Endometrium (tissue), 2 donors: ENCODE results near the gene CPNE6.
"Not testable (repeated sequence)": the region's sequence is repeated elsewhere in the genome, so short reads cannot be mapped to it uniquely, and the experiment has no call there.

Experiments used
- FAIRE-seq: peaks from 2 replicates; lab custom pipeline; 2012; peaks lifted over from hg19 to GRCh38; lab: Jason Lieb, UNC
- donor health status: control.
- donor health status: control.

CPNE6 gene

DNA sequence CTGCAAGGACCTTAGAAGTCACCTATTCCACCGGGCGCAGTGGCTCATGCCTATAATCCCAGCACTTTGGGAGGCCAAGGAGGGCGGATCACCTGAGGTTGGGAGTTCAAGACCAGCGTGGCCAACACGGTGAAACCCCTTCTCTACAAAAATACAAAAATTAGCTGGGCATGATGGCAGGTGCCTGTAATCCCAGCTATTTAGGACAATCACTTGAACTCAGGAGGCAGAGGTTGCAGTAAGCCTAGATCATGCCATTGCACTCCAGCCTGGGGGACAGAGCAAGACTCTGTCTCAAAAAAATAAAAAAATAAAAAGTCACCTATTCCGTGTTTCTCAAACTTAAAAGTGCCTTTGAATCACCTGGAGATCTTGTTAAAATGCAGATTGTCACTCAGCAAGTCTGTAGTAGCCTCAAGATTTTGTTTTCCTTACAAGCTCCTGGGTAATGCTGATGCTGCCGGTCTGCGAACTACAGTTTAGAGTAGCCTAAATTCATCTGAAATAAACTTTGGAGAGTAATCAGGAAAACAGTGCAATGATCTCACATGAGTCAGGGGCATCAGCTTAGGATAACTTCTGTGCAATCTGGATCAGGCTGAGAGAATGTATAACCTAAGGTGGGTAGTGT is 34.4 kb downstream of the CPNE6 start:
- not testable (repeated sequence) for FAIRE-seq

DNA sequence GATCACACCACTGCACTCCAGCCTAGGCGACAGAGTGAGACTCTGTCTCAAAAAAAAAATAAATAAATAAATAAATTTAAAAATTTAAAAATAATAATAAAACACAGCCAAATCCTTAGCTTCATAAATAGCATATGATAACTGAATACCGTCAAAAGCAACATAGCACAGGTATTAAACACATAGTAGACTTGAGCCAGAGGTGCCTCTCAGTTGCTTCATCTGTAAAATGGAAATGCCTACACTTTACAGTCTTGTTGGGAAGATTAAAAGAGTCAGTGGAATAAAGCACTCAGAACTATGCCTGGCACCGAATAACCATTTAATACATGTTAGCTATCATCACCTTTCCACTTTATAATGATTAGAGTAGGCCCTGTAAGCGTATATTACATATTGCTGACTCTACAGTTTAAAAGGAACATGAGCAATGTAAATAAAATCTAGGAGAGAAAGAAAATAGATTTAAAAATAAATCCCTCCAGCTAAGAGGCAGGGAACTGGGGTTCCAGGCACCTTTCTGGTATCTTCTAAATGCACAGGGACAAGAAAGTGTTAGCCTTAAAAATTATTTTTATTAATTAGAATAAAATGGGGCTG is 35.4 kb downstream of the CPNE6 start:
- FAIRE-seq = no peak

DNA sequence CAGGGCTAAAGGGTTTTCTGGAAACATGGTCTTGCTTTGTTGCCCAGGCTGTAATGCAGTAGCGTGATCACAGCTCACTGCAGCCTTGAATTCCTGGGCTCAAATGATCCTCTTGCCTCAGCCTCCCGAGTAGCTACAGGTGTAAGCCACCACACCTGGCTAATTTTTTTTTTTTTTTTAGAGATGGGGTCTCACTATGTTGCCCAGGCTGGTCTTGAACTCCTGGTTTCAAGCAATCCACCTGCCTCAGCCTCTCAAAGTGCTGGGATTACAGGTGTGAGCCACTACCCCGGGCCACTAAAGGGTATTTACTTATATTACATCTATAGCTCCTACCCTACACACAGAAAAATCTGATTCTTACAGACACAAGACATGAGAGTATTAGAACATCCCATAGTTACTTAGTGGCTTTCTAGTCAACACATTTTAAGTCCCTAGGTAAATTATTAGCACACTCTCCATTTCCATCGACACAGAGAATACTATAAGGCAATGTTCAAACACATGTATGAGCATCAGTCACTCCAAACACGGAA is 37.0 kb downstream of the CPNE6 start:
- no peak for FAIRE-seq

DNA sequence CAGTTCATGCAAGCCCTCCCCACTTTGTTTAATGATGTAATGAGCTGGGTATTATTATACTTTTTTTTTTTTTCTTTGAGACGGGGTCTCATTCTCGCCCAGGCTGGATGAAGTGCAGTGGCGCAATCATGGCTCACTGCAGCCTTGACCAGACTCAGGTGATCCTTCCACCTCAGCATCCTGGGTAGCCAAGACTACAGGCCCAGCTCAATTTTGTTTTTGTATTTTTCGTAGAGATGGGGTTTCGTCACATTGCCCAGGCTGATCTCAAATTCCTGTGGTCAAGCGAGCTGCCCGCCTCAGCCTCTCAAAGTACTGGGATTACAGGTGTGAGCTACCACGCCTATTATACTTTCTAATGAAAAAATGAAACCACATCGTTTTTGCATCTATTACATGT is 38.7 kb downstream of the CPNE6 start:
- FAIRE-seq = no peak

DNA sequence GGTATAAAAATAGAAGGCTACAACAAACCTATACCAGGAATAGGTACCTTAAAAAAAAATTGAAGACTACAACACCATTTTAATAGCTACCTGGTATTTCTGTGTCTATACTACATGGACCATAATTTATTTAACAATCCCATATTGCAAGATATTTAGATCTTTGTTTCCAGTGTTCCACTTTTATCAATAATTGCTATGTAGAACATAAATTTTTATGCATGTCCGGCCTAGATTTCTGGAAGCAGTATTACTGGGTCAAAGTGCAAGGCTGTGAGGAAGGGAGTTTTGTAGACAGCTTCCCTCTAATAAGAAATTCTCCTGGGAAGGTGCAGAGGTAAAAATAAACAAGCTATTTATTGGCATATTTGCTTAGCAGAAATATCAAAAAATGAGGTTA is 39.2 kb downstream of the CPNE6 start:
- no peak for FAIRE-seq

DNA sequence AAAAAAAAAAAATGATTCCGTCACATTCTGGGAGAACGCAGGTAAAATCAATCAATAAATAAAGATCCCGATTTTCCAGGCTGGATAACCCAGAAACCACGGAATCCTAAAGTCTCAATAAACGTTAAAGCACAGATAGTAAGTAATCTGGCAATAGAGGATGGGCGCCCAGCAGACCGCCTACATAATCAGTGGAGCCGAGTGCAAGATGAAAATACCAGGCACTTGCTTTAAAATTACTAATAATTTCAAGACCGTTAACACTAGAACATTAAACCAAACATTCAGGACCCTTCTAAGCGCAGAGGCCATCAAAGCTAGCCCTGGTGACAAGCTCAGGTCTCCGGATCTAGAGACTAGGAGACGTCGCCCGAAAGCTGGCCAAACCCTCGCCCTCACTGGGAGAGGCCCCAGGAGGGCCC is 42.0 kb downstream of the CPNE6 start:
- no peak for FAIRE-seq

DNA sequence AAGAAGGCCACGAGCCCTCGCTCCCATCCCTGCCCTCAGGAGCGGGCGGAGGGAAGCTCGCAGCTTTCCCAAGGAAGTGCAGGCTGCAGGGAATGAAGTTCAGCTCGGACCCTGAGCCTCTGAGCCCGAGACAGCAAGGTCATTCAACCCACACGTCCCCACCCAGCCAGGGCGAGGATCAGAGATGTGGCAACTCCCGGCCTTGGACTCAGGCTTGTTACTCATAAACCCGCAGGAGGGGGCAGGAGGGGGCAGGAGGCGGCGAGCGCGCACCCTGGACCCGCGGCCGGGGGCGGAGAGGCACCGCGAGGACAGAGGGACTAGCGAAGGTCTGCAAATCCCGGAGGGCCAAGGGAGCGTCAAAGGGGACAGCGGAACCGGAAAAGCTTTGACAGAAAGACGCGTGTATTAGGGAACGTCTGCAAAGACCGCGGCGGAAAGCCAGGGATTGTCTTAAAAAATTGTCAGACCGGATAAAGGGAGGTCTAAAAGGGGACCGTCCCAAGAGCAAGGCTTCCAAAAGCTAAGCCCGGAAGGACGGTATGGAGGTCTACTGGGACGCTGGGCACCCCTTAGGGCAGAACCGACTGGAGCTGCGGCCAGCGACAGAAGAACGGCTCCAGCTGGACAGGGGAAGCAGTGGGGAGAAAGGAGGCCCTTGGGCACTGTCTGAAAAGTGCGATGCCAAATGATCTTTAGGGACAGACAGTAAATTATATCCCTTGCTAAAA is 42.6 kb downstream of the CPNE6 start:
- FAIRE-seq = no peak

DNA sequence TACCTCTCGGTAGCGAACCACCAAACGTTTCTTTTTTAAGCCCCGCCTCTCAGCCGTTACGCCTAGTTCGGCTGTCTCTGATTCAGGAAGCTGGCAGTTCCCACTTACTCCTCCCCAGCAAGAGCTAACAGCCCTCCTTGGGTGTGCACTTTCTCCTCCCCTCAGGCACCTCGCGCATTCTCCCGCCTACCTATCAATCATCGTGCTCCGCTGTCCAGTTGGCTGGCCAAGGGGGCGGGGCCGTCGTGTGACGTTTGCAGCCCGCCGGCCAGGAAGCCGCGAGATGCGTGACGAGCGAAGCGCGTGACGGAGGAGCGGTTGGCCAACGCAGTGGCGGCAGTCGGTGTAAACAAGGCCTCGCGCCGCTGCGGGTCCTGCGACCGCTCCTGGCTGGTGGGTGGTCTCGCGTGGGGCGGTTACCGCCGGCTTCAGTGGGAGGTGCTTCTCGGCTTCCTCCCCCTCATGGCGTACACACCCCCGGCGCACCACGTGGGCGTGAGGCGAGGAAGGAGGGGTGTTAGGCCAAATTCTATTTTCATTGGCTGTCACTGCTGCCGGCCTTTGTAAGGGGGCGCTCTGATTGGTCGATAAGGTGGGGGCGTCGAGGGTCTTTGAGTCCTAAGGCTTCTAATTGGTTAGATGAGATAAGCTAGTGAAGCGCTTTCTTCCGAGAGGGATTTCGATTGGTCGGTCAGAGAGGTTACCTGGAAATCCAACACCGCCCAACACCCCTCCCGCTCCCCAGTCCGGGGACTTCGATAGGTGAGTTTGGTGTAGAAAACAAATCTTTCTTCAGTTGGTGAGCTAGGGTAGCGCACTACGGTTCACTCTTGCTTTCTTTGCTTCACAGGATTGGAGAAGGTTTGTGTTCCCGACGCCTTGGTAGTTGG is 43.4 kb downstream of the CPNE6 start, which contains the start of the genes DCAF11 and NRL:
Gene DCAF11 (plus strand): TSS at position 246 of the 890 bp plus-strand sequence. CDS start 818 bp downstream, outside the sequence.
Gene NRL (minus strand): TSS at position 418 of the 890 bp plus-strand sequence. CDS start 32,101 bp downstream, outside the sequence.
- peak; percentile 93 for FAIRE-seq

DNA sequence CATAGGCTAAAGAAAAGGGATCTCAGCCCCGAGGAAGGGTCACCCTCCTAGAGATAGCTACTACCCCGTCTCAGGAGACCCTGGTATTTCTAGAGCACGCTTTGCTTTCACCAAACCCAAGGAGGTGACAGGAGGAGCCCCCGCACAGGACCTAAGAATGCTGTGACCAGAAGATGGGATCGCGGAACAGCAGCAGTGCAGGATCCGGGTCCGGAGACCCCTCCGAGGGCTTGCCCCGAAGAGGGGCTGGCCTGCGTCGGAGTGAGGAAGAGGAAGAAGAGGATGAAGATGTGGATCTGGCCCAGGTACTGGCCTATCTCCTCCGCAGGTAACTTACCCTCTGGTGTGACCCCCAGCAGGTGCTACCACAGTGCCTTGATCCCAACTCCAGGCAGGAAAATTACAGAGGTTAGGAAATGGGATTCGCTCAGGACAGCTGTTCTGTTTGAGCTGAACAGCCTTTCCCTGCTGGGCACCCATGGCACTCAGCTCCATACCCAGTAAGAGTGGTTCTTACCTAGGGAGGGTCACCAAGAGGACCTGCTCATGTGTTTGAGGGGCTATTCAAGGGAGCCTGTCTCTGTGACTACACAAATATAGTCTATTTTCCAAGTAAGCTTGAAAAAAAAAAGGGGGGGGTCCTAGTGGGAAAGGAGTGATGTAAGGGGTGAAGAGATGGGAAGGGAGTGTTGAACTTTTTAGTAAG is 44.2 kb downstream of the CPNE6 start:
- FAIRE-seq = no peak

DNA sequence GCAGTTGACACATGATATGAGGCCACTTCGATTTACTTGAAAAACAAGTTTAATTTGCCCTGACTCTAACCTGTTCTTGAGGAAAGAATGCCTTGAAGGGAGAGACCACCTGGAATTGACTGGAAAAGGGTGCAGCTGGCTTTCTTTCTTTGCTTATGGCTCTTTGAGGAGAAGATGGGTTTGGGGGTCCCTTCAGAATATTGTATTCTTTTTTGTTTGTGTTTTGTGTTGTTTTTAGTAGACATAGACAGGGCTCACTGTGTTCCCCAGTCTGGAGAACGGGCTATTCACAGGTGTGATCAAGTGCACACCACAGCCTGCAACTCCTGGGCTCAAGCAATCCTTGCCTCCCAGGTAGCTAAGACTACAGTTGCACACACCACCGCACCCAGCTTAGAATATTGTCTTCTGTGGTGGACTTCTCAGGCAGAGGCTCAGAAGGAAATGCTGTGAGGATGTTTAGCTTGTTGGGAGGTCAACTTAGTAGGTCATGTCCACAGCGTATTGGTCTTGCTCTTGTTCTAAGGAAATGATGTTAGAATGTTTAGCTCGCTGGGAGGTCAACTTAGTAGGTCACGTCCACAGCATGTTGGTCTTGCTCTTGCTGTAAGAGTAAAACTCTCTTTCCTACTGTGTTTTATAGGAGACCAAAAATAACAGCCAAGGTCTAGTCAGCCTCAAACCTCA is 44.9 kb downstream of the CPNE6 start:
- FAIRE-seq = no peak

DNA sequence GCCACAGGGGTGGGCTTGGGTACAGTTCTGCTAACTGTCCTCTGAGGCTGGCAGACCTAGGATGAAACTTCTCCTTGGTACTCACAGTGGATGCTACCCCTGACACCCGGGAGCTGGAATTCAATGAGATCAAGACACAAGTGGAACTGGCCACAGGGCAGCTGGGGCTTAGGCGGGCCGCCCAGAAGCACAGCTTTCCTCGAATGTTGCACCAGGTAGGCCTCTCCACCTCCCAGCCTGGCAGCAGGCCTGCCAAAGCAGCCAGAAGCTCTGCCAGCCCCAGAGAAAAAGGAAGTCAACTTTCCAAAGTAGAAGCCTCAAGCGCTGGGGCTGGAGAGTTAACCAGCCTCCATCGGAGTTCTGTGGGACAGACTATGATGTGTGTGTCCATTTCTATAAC is 45.8 kb downstream of the CPNE6 start:
- no peak for FAIRE-seq

DNA sequence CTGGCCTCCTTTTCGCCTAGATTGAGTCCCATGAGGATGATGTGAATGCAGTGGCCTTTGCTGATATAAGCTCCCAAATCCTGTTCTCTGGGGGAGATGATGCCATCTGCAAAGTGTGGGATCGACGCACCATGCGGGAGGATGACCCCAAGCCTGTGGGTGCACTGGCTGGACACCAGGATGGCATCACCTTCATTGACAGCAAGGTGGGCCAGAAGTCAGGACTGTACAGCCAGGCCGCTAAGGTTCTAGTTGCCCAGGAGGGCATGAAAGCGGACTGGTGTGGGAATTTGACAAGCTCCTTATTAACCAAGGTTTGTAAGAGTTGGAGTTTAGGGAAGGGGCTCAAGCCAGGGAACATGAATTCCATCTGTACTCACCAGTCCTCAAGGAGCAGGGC is 48.3 kb downstream of the CPNE6 start:
- no peak for FAIRE-seq

DNA sequence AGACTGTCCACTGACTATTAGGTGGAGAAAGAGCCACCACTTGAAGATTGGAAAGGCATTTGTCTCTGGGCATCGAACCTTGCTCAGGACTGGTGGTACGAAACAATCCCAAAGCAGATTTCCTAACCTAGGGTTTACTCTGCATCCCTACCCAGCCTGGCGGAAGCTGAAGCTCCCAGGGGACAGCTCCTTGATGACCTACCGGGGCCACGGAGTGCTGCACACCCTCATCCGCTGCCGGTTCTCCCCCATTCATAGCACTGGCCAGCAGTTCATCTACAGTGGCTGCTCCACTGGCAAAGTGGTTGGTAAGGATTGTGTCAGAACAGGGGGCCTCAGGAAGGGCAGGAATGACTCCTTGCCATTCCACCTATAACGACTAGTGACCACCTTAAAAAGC is 49.8 kb downstream of the CPNE6 start:
- no peak for FAIRE-seq

DNA sequence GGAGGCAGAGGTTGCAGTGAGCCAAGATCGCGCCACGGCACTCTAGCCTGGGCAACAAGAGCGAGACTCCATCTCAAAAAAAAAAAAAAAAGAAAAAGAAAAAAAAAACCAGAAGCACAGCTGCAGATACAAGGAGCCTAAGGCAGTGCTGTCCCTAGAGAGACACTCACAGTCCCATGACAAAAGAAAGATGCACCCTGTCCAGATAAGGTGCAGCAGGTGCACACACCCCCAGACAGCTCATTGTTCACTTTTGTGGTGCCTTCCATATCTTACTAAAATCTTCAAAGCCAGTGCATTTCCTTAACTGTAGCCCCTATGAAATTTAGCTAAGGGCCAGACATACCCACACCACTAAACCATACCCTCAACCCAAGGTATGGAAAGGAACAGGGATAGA is 51.1 kb downstream of the CPNE6 start:
- no peak for FAIRE-seq

DNA sequence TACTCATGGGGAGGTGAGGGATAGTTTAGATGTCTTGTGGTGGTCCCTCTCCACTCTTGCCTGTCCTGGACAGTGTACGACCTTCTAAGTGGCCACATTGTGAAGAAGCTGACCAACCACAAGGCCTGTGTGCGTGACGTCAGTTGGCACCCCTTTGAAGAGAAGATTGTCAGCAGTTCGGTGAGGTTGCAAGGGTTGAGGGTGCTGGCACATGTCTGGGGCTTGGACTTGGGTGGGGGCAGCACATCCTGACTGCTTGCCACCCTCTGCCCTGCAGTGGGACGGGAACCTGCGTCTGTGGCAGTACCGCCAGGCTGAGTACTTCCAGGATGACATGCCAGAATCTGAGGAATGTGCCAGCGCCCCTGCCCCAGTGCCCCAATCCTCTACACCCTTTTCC is 51.5 kb downstream of the CPNE6 start:
- FAIRE-seq = no peak

DNA sequence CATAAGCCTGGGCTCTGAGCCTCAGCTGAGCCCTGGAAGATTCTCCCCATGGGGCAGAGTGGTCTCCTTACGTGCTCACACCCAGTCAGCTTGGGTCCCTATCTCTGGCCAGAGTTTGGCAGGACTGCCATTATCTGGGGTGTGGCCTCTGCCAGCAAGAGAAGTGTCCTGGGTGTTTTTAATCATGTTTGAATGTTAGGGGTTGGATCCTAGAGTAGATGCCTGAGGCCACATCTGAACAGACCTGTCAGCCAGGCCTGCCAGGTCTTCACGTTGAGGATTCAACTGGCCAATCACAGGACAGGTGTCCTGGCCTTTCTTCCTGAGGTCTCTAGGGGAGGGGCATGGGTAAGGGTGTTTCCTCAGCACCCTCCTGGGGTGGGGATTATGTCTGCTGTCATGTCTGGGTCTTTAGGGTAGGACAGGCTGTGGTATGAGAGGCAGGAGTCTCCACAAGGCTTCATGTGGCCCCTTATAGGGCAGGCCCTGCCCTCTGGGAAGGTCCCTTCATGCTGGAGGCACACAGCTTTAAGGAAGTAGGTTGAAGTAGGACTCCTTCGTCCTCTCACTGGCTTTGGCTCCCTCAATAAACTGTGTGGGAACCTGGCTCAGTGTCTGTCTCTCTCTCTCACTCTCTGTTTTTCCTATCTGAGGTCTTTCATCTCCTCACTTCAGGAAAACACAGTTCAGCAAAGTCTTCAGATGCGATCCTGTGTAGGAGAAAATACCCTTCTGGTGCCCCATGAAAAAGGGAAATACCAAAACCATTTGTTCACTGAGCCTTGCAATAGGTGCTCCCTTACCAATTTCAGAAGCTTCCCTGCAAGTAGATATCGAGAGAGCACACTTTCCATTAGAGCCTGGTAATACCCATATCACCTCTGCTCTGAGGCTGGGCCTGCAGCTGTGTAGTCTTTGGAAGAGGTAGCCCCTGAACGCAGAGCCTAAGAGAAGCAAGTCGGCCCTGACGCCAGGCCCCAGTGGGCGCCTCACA is 52.4 kb downstream of the CPNE6 start:
- no peak for FAIRE-seq

DNA sequence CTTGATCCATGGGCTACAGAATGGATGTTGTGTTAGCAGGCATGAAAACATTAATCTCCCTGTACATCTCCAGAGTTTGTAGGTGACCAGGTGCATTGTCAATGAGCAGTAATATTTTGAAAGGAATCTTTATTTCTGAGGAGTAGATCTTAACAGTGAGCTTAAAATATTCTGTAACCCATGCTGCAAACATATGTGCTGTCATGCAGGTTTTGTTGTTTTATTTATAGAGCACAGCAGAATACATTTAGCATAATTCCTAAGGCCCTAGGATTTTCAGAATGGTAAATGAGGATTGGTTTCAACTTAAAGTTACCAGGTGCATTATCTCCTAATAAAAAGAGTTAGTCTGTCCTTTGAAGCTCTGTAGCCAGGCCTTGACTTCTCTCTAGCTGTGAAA is 55.6 kb downstream of the CPNE6 start:
- no peak for FAIRE-seq

DNA sequence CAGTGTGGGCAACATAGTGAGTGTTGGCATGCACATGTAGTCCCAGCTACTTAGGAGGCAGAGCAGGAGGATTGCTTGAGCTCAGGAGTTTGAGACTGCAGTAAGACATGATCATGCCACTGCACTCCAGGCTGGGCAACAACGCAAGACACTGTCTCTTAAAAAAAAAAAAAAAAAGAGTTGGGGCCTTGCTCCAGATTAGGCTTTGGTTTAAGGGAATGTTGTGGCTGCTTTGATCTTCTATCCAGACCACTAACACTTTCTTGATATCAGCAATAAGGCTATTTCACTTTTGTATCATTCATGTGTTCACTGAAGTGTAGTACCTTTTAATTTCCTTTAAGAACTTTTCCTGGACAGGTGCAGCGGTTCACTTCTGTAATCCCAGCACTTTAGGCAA is 56.3 kb downstream of the CPNE6 start:
- FAIRE-seq = no peak
